HFFc6 (cell line): ENCODE results near the gene E2F8. TPM values are rescaled to one million over a fixed set of nuclear protein-coding genes. Genes with fewer than 3 reads are reported as not detected.

Experiments used
- DNase-seq: peaks from one replicate; pipeline ENCODE4 v3.0.0-alpha.2; 2018
- H3K27ac Mint-ChIP-seq: 2 replicates; pipeline ENCODE4 v1.8.0; 2020; ENCODE audit warnings: mild to moderate bottlenecking, mixed read lengths
- H3K27me3 Mint-ChIP-seq: 2 replicates; pipeline ENCODE4 v1.8.0; 2021; ENCODE audit warnings: mild to moderate bottlenecking, moderate library complexity, mixed read lengths; ENCODE audit not compliant: insufficient read depth
- H3K36me3 Mint-ChIP-seq: 2 replicates; pipeline ENCODE4 v1.8.0; 2021; ENCODE audit warnings: low read depth, mixed read lengths
- H3K4me1 Mint-ChIP-seq: 2 replicates; pipeline ENCODE4 v1.8.0; 2020; ENCODE audit warnings: low read depth, mixed read lengths
- H3K4me3 Mint-ChIP-seq: 2 replicates; pipeline ENCODE4 v1.8.0; 2020; ENCODE audit warnings: mild to moderate bottlenecking, moderate library complexity, mixed read lengths
- H3K9me3 Mint-ChIP-seq: 2 replicates; pipeline ENCODE4 v1.8.0; 2020; ENCODE audit warnings: mild to moderate bottlenecking, mixed read lengths
- CTCF ChIP-seq: fragments of 200-600 bp; sonication (generic); IDR thresholded peaks from 2 replicates; pipeline ENCODE4 v1.5.0; 2021; ENCODE audit warnings: antibody characterized with exemption, mild to moderate bottlenecking
- total RNA-seq, 6 experiments: library from RNA; stranded (reverse); fragmentation: NEBNext Ultra II Directional; extraction: Animal tissue kit (Norgen Biotek cat#: 25700); gene quantifications; 2 replicates in 1 of 6; 3 replicates in 5 of 6; pipeline ENCODE4 v1.2.3, GENCODE V29; 2021

Gene E2F8
- total RNA-seq, 6 experiments from 2014 or later = 1.5 to 4.3 (median 3.4) TPM

DNA sequence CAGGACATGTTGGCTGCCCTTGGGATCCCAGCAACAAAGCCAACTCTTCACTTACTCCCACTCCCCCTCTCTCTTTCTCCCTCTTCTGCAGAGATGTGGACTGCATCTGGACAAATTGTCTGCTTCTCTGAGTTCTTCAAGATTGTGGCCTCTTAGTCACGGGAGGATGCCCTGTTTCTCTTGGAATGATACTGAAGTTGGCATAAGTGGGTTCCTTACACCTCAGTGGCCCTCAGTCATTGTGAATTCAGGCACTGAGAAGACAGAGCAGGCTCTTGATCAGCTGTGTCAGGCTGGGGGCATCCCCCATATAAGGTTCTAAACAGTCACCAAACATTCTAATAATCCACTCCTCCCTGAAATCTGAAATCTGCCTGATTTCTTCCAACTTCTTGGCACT is 6.1 kb upstream of the E2F8 start:
- Mint-ChIP-seq H3K9me3 (peaks cover 4% of the 10 kb centered on the region), H3K36me3 (no peaks in the 10 kb centered on the region; the same call in 1 of the 2 replicates), H3K27ac (no peak overlapping the region), H3K4me1 (peaks cover 8% of the 10 kb centered on the region), H3K4me3 (no peak overlapping the region), H3K27me3 (peaks cover 32% of the 10 kb centered on the region)
- no peak for DNase-seq
- TF ChIP-seq CTCF = no peak

GRCh38 chr11:19245351-19245750 is 4.6 kb upstream of the E2F8 start:
- Mint-ChIP-seq H3K36me3 (no peaks in the 10 kb centered on the region; the same call in 1 of the 2 replicates), H3K27me3 (peaks cover 32% of the 10 kb centered on the region), H3K27ac (no peak overlapping the region), H3K9me3 (peaks cover 4% of the 10 kb centered on the region), H3K4me1 (peaks cover 8% of the 10 kb centered on the region), H3K4me3 (no peak overlapping the region)
- no peak for DNase-seq
- no peak for TF ChIP-seq CTCF

DNA sequence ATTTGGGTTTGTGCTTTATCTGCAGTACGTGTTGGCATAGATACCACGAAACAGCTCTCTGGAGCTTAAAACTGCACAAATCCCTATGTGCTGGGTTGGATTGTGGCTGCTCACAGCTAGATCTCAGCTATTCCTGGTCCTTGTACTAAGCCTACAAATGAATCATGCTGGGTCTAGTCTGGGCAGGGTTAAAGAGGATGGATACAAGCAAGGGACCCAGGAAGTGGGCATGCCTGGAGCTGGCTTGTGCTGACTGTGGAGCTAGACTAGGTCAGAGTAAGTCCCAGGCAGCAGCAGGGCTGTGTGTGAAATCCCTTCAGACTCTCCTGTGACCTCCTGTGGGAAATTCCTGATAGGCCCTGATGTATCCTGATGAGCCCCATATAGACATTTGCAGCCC is 3.9 kb upstream of the E2F8 start:
- no peak for DNase-seq
- TF ChIP-seq CTCF = no peak
- H3K27ac Mint-ChIP-seq = no peak overlapping the region
- peaks cover 27% of the 10 kb centered on the region for H3K27me3 Mint-ChIP-seq
- no peaks in the 10 kb centered on the region; the same call in 1 of the 2 replicates for H3K36me3 Mint-ChIP-seq
- peaks cover 3% of the 10 kb centered on the region for H3K9me3 Mint-ChIP-seq
- H3K4me1 Mint-ChIP-seq = peaks cover 14% of the 10 kb centered on the region
- H3K4me3 Mint-ChIP-seq = no peak overlapping the region

DNA sequence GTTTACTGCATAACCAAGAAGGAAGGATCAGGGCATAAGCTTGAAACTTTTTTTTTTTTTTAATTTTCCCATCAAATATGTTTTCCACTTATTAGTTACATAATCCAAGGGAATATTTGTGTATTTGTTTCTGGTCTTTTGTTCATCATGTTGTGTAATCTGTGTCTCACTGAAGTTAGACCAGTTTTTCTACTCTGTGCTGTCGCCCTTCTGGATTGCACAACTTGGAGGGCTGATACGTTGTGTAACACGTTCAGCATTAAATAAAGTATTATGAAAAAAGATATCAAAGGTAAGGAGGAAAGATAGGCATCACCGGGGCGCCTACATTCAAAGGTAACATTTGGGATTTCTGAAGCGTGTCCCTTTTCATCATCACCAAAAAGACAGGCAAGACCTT is 3.3 kb upstream of the E2F8 start:
- DNase-seq = no peak
- Mint-ChIP-seq H3K36me3 (no peaks in the 10 kb centered on the region; the same call in 1 of the 2 replicates), H3K9me3 (no peaks in the 10 kb centered on the region), H3K27ac (no peak overlapping the region), H3K27me3 (peaks cover 24% of the 10 kb centered on the region), H3K4me1 (peaks cover 18% of the 10 kb centered on the region), H3K4me3 (no peak overlapping the region)
- no peak for TF ChIP-seq CTCF

DNA sequence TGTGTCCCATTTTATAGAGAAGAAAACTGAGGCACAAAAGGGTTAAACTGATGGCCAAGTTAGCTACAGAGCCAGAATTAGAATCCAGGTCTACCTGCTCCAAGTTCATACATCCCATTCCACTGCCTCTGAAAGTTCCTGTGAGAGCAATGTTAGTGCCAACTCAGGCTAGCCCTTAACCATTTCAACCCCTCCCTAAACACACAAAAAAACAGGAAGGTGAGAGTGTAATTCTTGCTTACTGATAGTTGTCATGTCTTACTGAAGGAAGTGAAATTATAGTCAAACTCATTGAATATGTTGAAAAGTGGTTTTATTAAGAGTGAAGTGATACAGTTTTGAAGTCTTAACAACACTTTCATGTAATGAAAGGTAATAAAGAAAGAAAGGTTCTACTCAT is 2.9 kb upstream of the E2F8 start:
- peaks cover 23% of the 10 kb centered on the region for H3K27me3 Mint-ChIP-seq
- H3K4me3 Mint-ChIP-seq = no peak overlapping the region
- no peaks in the 10 kb centered on the region for H3K36me3 Mint-ChIP-seq
- no peaks in the 10 kb centered on the region for H3K9me3 Mint-ChIP-seq
- H3K27ac Mint-ChIP-seq = no peak overlapping the region
- peaks cover 23% of the 10 kb centered on the region for H3K4me1 Mint-ChIP-seq
- no peak for DNase-seq
- TF ChIP-seq CTCF = no peak

- TF ChIP-seq CTCF = no peak
- H3K4me3 Mint-ChIP-seq = no peak overlapping the region
- H3K36me3 Mint-ChIP-seq = no peaks in the 10 kb centered on the region
- peaks cover 19% of the 10 kb centered on the region for H3K27me3 Mint-ChIP-seq
- no peaks in the 10 kb centered on the region for H3K9me3 Mint-ChIP-seq
- H3K27ac Mint-ChIP-seq = no peak overlapping the region
- peaks cover 25% of the 10 kb centered on the region for H3K4me1 Mint-ChIP-seq
- DNase-seq = no peak
Measured at GRCh38 chr11:19243143-19243542, 2.4 kb upstream of the E2F8 start.
